Measurements from ENCODE around the gene COA8.
A peak's percentile ranks its signal among the peaks of the same experiment; 100 is the strongest.
"Not testable (repeated sequence)": the region's sequence is repeated elsewhere in the genome, so short reads cannot be mapped to it uniquely, and the experiment has no call there.

Gene COA8

GRCh38 chr14:103562429-103563225 lies at the start of gene COA8, which contains the start of gene BAG5:
COA8 (plus strand) TSS chr14:103562960; CDS start chr14:103563002, 42 bp downstream.
BAG5 (minus strand) TSS chr14:103562657; CDS start chr14:103561164, 1,493 bp downstream.
- peak; percentile 89 for DNase-seq

DNA sequence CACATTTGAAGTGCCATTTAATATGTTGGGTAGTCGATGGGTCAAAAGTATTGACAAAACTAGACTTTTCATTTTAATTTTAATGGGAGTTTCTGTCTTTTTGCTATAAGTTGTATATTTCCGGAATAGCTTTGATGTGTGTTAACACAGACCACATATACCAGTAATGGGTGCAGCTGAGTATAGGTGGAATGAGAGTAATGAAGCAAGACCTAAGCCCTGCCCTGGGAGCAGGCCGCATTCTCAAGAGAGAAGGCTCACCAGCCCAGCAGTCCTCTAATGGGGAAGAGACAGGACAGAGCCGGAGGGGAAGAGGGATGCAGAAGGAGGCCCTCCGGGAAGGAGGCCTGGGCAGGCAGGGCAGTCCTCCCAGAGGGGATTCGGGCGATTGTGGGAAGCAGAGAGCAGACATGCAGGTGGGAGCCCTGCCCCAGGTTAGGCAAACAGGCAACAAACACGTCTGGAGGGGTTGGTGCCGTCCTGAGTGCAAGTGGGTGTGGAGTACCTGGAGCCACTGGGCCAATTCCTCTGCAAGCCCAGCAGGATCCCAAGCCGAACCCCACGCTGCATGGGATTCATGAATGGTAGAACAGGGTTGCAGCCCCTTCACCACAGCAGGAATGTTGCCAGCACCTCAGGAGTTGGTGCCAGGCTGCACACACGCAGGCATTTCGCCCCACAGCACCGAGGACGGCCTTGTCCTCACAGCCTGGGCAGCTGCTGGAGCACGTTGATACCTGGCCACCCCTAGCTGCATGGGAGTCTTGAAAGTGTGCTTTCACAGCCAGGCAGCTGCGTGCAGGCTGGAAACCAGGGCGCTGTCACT lies 48.0 kb upstream of the COA8 start:
- DNase-seq = no peak

- no peak for DNase-seq
These were observed 46.2 kb upstream of the COA8 start for GRCh38 chr14:103516426-103517173.

- DNase-seq = no peak
These were observed 45.6 kb upstream of the COA8 start for GRCh38 chr14:103517174-103517566.

DNA sequence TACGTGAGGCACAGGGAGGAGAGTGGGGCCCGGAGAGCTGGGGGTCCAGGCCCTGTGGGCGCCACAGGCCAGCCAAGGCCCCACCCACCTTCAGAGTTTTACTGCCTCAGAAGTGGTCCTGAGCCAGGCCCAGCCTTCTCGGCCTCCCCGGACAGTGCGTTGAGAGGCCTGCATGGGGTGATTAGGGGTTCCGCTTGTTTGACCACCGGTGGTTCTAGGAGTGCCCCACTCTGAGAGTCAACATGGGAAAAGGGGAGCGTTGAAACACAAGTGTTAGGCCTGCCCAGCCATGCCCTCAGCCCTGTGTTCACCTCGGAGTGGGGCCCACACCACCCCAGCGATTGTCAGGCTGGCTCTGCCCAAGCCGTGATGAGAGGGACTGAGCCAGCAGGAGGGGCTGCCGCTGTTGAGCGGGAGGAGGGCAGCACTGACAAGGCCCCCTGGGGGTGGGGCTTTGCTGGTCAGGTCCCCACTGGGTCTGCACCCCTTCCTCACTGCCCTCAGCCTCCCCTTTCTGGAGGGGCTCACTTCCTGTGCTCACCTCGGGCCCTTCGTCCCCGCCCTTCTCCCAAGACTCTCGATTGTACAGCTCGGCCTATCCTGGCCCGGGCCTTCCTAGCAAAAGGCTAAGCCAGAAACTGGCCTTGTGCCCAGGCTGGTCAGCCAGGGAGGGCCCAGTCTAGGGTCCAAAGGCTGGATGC lies 44.9 kb upstream of the COA8 start:
- DNase-seq = no peak

GRCh38 chr14:103518422-103519042 lies 44.2 kb upstream of the COA8 start:
- peak; percentile 42 for DNase-seq

- peak; percentile 52 for DNase-seq
These were observed 43.5 kb upstream of the COA8 start for GRCh38 chr14:103519043-103519836.

- no peak for DNase-seq
These were observed 42.9 kb upstream of the COA8 start for GRCh38 chr14:103519837-103520212.

DNA sequence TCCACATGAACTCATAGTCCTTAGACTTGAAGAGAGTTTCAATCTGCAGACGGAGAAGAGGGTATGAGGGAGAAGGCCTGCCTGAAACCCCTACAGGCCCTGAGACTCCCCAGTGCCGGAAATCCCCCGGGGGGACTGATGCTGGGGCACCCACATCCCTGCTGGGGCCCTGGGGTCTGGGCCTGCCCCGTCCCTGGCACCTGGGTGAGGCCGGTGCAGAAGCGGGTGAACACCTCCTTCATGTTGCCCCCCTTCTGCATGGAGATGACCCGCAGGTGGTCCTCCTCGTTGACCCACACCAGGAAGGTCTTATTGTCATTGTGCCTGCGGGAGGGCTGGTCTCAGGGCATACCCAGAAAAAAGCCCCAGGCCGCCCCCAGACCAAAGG lies 42.5 kb upstream of the COA8 start:
- DNase-seq = no peak

GRCh38 chr14:103520657-103521437 lies 41.9 kb upstream of the COA8 start:
- peak; percentile 63 for DNase-seq

- no peak for DNase-seq
These were observed 41.3 kb upstream of the COA8 start for GRCh38 chr14:103521438-103521950.

- no peak for DNase-seq
These were observed 40.7 kb upstream of the COA8 start for GRCh38 chr14:103521951-103522563.

DNA sequence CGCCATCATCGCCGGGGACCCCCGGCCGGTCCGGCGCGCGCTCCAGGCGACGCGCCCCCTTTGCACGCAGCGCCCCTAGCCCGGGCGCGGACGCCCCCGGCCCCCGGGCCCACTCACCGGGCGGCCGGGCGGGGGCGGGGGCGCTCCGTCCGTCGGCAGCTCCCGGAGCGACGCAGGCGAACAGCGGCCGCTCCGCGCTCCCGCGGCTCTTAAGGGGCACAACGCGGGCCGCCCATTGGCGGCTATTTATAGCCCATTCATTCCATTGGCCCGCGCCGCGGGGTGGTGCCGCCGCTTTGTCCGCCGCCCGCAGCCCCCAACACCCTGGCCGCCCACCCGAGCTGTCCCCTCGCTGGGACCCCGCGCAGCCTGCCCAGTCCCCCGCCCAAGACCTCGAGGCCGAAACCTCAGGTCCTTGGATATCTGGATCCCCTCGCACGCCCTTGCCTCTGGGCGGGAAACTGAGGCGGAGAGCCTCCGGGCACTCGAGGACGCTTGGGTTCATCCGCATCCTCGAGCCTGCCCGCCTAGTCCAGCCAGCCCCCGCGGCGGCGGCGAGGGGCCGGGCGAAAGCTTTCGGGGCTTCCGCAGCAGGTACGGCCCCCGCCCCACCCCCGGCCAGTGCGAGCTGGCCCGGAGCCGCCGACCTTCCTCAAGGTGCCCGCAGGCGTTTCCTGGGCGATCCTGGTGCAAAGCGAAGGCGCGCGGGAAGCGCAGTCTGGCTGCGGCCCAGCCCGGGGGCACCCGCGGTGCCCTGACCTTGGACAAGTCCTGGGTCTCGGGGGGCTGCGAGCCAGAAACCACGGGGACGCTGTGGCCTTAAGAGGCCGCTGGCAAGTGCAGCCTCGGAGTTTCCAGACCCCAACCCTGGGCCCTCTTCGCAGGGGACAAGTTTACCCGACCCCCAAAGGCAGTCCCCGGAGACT lies 39.8 kb upstream of the COA8 start, which contains the start of gene CKB:
Gene CKB, minus strand, starts transcription at position 182 of the 926 bp plus-strand sequence. CDS start 337 bp downstream, outside the sequence.
- no peak for DNase-seq

- no peak for DNase-seq
These were observed 39.2 kb upstream of the COA8 start for GRCh38 chr14:103523575-103523954.

GRCh38 chr14:103524002-103524935 lies 38.5 kb upstream of the COA8 start:
- DNase-seq = no peak

DNA sequence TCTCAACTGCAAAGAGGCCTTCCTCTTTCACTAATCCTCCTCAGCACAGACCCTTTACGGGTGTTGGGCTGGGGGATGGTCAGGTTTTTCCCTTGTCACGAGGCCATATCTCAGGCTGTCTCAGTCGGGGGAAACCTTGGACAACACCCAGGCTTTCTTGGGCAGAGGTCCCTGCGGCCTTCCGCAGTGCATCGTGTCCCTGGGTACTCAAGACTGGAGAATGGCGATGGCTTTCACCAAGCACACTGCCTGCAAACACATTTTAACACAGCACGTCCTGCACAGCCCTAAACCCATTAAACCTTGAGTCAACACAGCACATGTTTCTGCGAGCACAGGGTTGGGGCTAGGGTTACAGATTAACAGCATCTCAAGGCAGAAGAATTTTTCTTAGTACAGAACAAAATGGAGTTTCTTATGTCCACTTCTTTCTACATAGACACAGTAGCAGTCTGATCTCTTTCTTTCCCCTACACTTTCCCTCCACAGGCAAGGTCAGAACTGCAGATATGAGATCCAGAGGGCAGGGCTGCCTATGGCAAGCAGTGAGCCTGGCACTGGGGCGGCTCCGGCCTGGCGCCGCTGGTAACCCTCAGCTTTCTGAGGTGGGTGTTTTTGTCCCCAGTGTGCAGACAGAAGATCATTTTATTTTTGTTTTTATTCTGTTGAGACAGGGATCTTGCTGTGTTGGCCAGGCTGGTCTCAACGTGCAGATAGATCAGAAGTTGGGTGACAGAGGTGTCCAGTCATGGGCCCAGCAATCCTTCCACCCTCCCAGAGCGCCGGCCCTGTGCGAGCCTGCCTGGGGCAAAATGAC lies 37.1 kb upstream of the COA8 start:
- DNase-seq = not testable (repeated sequence)
